Heart left ventricle (tissue), 13 donors: Measurements from ENCODE around the gene RBBP4.

Experiments
- CTCF ChIP-seq, 12 donors: fragments of 200-600 bp; sonication (generic) in 4 of 12; IDR thresholded peaks; one replicate each; pipeline versions ENCODE4 v1.5.0 to v1.8.0; 2018 to 2022; ENCODE audit warnings: antibody characterized with exemption in 12 of 12, mild to moderate bottlenecking in 5 of 12
- POLR2A ChIP-seq, 2 donors: fragments of 450-650 bp; IDR thresholded peaks; one replicate each; pipeline ENCODE4 v1.6.1; 2017; ENCODE audit warnings: antibody characterized with exemption in 2 of 2, mild to moderate bottlenecking in 2 of 2, moderate library complexity in 2 of 2
- donor health status: ischemic (EF 13 %, LVEDD 7.1; RV severe dilation, severe dysfunction).
- donor health status: DM: no; HTN: yes; CAD: no.
- donor health status: DM: no; HTN: no; CAD: no.
- donor health status: ischemic (EF 25% LVEDD 6.9; RV normal size, moderate dysfunction).
- donor health status: ischemic (EF 25% LVEDD 5.7; RV mildly dilated, moderate dysfunction).
- donor health status: ischemic (EF 35%, LVEDD 5.7; RV mildly dilated, moderate dysfunction).
- donor health status: nonischemic (EF 11% LVEDD 7.7; RV severe dilation, severe dysfunction).
- donor health status: DM: yes; HTN: yes; CAD: no.
- donor health status: PGD.
- donor health status: ischemic (EF 29% LVEDD 5.4; RV normal size, mild dysfunction).
- donor health status: nonischemic (EF 23%, LVEDD 6.1; RV moderate dilation, normal function).

- no peak for TF ChIP-seq CTCF (IDR thresholded peaks at IDR 0.05)
- no peak for TF ChIP-seq POLR2A (IDR thresholded peaks at IDR 0.05)
These were observed 27.2 kb upstream of the RBBP4 start for GRCh38 chr1:32623775-32624174.
